ENCODE measurements around the gene EVI5L. TPM values are rescaled to one million over a fixed set of nuclear protein-coding genes. Genes with fewer than 3 reads are reported as not detected.

EVI5L gene
- total RNA-seq, 4 donors from 2014 or later, result 17.5 to 24.6 (median 20.4) TPM

DNA sequence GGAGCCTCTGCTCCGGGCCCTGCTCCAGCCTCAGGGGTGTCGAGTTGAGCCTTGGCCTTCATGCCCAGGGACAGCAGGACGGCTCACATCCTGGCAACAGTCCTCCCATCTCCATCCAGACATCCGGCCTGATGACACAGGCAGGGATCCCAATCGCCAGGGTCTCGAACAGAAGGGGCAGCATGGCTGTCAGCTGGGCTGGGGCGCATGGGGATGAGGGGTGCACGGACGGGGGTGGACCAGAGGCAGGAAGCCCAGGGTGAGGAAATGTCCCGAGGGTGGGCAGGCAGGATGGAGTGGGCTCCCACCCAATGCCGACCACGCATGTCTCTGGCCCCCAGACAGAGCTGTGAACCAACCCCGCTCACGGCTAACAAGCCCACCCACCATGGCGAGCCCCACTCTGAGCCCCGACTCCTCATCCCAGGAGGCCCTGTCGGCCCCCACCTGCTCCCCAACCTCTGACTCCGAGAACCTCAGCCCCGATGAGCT is 16.2 kb downstream of the EVI5L start:
- in situ Hi-C loops (cut with MboI; ENCODE audit: low sequenced_read_pairs in 4 of 4) (no loop called here), intact Hi-C loops (cut with DNase I; ENCODE audit: low total_unique reads) (no loop called here)
- Histone ChIP-seq H3K9me3 (no peaks in the 10 kb centered on the region), H3K27ac (no peak overlapping the region), H3K4me1 (peaks cover 0 to 6% of the 10 kb centered on the region in 2 donors), H3K27me3 (no peaks in the 10 kb centered on the region), H3K36me3 (no peaks in the 10 kb centered on the region), H3K4me3 (no peak overlapping the region)
- ATAC-seq, result no peak
- DNase-seq, result no peak
- no peak for TF ChIP-seq POLR2A (IDR thresholded peaks at IDR 0.05)
- TF ChIP-seq, protein P1, sequence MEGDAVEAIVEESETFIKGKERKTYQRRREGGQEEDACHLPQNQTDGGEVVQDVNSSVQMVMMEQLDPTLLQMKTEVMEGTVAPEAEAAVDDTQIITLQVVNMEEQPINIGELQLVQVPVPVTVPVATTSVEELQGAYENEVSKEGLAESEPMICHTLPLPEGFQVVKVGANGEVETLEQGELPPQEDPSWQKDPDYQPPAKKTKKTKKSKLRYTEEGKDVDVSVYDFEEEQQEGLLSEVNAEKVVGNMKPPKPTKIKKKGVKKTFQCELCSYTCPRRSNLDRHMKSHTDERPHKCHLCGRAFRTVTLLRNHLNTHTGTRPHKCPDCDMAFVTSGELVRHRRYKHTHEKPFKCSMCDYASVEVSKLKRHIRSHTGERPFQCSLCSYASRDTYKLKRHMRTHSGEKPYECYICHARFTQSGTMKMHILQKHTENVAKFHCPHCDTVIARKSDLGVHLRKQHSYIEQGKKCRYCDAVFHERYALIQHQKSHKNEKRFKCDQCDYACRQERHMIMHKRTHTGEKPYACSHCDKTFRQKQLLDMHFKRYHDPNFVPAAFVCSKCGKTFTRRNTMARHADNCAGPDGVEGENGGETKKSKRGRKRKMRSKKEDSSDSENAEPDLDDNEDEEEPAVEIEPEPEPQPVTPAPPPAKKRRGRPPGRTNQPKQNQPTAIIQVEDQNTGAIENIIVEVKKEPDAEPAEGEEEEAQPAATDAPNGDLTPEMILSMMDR (IDR thresholded peaks at IDR 0.05 in 4 of 5, conservative IDR thresholded peaks at IDR 0.05 in 1 of 5), result no peak

DNA sequence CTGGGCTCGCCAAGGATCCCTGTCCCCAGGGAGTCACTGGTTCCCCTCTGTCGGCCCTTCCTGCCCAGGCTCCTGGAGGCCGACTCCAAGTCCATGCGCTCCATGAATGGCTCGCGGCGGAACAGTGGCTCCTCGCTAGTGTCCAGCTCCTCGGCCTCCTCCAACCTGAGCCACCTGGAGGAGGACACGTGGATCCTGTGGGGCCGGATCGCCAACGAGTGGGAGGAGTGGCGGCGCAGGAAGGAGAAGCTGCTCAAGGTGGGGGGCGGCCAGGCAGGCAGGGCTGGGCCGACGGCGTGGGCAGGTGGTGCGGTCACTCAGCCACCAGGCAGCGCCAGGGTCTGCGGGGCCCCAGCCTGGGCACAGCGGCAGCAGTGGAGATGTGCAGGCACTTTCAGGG is 17.6 kb downstream of the EVI5L start:
- no peak for TF ChIP-seq POLR2A (IDR thresholded peaks at IDR 0.05)
- TF ChIP-seq, protein P1 (IDR thresholded peaks at IDR 0.05 in 4 of 5, conservative IDR thresholded peaks at IDR 0.05 in 1 of 5), result no peak
- H3K4me1 ChIP-seq, result peaks cover 0 to 6% of the 10 kb centered on the region in 2 donors
- ATAC-seq, result no peak
- intact Hi-C loops (cut with DNase I; ENCODE audit: low total_unique reads), result no loop called here
- no peaks in the 10 kb centered on the region for H3K36me3 ChIP-seq
- no peak for DNase-seq
- no peaks in the 10 kb centered on the region for H3K9me3 ChIP-seq
- H3K27me3 ChIP-seq, result no peaks in the 10 kb centered on the region
- H3K4me3 ChIP-seq, result no peak overlapping the region
- no peak overlapping the region for H3K27ac ChIP-seq
- in situ Hi-C loops (cut with MboI; ENCODE audit: low sequenced_read_pairs in 4 of 4), result no loop called here

DNA sequence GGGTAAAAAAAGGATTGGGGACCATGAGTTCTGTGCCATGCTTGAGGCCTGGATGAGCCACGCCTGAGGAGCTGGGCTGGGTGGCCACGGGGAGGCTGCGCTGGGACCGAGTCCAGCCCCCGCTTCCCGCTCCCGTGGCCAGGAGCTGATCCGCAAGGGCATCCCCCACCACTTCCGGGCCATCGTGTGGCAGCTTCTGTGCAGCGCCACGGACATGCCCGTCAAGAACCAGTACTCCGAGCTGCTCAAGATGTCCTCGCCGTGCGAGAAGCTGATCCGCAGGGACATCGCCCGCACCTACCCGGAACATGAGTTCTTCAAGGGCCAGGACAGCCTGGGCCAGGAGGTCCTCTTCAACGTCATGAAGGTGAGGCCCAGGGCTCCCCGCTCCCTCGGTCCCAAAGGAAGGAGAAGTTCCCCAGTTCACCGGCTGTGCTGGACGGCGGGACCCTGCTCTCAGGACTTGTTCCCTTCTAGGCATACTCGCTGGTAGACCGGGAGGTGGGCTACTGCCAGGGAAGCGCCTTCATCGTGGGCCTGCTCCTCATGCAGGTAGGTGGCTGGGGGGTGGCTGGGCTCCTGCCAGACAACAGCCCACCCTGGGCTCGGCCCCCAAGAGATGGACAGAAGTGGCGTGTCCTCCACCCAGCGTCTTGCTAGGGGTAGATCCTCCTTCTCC is 18.9 kb downstream of the EVI5L start:
- Histone ChIP-seq H3K4me3 (no peak overlapping the region), H3K27ac (no peak overlapping the region), H3K4me1 (peaks cover 0 to 6% of the 10 kb centered on the region in 2 donors), H3K36me3 (no peaks in the 10 kb centered on the region), H3K27me3 (no peaks in the 10 kb centered on the region), H3K9me3 (no peaks in the 10 kb centered on the region)
- no peak for DNase-seq
- TF ChIP-seq, protein P1 (IDR thresholded peaks at IDR 0.05 in 4 of 5, conservative IDR thresholded peaks at IDR 0.05 in 1 of 5), result no peak
- no peak for TF ChIP-seq POLR2A (IDR thresholded peaks at IDR 0.05)
- intact Hi-C loops (cut with DNase I; ENCODE audit: low total_unique reads) (no loop called here), in situ Hi-C loops (cut with MboI; ENCODE audit: low sequenced_read_pairs in 4 of 4) (no loop called here)
- no peak for ATAC-seq

DNA sequence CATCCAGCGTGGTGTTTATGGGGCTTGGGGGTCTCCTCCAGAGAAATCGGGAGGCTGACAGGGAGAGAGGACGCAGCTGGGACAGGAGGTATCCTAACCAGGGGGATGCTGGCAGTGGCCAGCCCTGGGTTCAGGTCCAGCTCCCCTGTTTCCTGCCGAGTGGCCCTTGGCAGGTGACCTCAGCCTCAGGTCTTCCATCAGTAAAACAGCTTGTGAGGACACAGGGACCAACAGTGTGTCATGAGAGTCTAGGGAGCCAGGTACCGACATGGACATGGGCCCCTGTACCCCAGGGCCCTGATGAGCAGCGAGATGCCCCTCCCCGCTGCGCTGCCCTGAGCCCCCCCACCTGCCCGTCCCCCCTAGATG is 19.6 kb downstream of the EVI5L start:
- in situ Hi-C loops (cut with MboI; ENCODE audit: low sequenced_read_pairs in 4 of 4), result no loop called here
- H3K4me1 ChIP-seq, result peaks cover 0 to 6% of the 10 kb centered on the region in 2 donors
- H3K27me3 ChIP-seq, result peaks cover 0 to 2% (median 0%) of the 10 kb centered on the region in 3 donors
- no peaks in the 10 kb centered on the region for H3K9me3 ChIP-seq
- intact Hi-C loops (cut with DNase I; ENCODE audit: low total_unique reads), result no loop called here
- H3K4me3 ChIP-seq, result no peak overlapping the region
- no peaks in the 10 kb centered on the region for H3K36me3 ChIP-seq
- ATAC-seq (no peak), DNase-seq (no peak)
- no peak overlapping the region for H3K27ac ChIP-seq
- TF ChIP-seq, protein P1 (IDR thresholded peaks at IDR 0.05 in 4 of 5, conservative IDR thresholded peaks at IDR 0.05 in 1 of 5), result no peak
- TF ChIP-seq POLR2A (IDR thresholded peaks at IDR 0.05), result no peak
